Smooth muscle cell of the pulmonary artery (primary cell): ENCODE measurements around the gene IL36B. TPM values are rescaled to one million over a fixed set of nuclear protein-coding genes. Genes with fewer than 3 reads are reported as not detected.

Source experiments
- total RNA-seq: library from RNA; depleted of rRNA; stranded (reverse); fragments of >200 nt; gene quantifications from 2 replicates; pipeline ENCODE4 v1.2.3, GENCODE V29; 2014

The IL36B gene
- total RNA-seq = not detected in 2 replicates

DNA sequence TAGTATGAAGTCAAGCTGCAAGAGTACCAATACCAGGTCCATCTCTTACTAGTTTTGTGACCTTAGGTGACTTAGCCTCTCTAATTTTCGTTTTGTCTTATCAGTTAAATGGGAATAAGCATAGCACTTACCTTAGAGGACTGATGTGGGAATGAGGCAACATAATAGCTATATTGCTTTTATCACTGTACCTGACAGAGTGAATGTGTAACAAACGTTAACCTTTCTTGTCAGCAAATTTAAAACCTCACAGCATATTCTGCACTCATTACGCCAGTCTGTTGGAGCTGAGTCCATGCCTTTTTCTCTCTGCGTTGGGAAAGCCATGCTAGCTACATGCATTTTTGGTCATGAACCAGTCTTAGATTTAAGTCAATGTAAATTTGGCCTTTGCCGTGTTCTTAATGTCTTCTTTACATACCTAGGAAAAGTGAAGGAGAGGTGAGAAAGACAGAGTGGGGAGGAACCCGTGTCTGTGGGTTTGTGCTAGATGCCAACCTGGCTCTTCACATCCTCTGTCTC is at the start of gene IL36B:
TSS of gene IL36B (minus strand) at position 472 of the 522 bp plus-strand sequence.

GRCh38 chr2:113067681-113068080 is 15.0 kb upstream of the IL36B start, which contains the start of gene IL1F10:
IL1F10 (plus strand) TSS chr2:113067970; CDS start chr2:113072739, 4,769 bp downstream.

DNA sequence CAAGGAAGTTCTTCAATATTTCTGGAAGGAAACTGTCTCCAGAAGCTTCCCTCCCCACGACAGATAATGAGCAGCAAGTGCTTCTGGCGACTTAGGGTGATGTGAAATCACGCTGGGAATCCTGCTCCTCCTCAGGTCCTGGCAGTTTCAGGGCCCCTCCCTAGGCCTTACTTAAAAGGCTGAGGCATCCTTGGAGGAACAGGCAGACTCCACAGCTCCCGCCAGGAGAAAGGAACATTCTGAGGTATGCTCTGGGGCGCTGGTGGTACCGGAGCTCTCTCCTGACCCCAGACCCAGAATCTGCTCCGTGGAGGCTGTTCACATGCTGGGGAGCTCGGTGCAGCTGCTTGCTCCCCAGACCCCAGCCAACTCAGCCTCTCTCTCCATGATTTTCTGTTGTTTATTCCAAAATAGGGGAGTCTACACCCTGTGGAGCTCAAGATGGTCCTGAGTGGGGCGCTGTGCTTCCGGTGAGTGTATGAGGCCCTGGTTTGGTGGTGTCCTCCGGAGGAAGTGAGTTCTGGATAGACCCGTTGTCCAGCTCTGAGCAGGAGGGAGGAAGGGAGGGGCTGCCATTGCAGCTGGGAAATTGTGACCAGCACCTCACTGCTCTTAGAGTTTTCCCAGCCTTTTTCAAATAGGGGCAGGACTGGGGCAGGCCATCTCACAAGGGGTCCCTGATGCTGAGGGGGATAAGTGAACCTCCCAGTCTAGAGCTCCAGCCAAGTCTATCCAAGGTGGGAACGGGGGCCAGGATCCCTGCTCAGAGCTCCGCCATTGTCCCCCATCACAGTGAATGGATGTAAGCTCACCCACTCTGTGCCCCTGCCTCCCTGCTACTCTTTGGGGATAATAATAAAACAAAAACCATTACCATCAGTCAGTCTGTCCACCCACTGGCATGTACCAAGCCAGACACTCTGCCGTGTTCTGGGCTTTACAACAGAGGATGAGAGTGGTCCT is 6.6 kb upstream of the IL36B start, which contains the start of gene IL36RN:
TSS of gene IL36RN (plus strand) at position 201 of the 963 bp plus-strand sequence. CDS start at position 442, 241 bp downstream.

GRCh38 chr2:113005030-113005509 is 47.6 kb downstream of the IL36B start, which contains the start of gene IL36A:
IL36A (plus strand) TSS chr2:113005459; CDS start chr2:113005872, 413 bp downstream.

DNA sequence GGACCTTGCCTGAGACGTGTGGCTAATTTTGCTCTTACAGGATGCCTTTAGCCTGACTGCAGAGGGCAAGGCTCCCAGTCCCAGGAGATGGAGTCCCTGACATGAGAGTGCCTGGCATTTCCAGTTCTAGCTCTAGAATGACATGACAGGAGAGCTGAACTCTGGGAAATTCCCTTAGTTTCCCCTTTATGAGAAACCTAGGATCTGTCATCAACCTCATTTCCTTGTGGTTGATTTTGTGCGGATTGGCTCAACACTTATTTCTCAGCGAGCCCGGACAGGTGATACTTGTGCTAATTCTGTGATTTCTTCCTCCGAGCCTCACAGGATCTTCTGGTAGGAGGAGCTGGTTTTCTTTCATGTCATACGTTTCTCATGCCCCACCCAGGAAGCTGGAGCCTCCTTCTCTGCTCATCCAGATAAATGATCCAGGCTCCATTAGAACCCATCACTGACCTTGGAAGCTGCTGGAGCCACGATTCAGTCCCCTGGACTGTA is 75.1 kb downstream of the IL36B start, which contains the start of gene IL36G:
TSS of gene IL36G (plus strand) at position 448 of the 498 bp plus-strand sequence. CDS start 633 bp downstream, outside the sequence.

Other genes with a start within 250 kb of the IL36B start
- gene IL1B, start 216.1 kb downstream of the IL36B start, total RNA-seq = 2.6 and 11.9 TPM in 2 replicates
- not detected in 2 replicates for gene IL37, start 141.7 kb downstream of the IL36B start, total RNA-seq
- gene IL36G, start 74.9 kb downstream of the IL36B start, total RNA-seq = not detected in 2 replicates
- gene IL36A, start 47.4 kb downstream of the IL36B start, total RNA-seq = not detected in 2 replicates
- not detected in 2 replicates for gene IL36RN, start 6.3 kb upstream of the IL36B start, total RNA-seq
- not detected in 2 replicates for gene IL1F10, start 15.1 kb upstream of the IL36B start, total RNA-seq
- gene IL1RN, start 74.7 kb upstream of the IL36B start, total RNA-seq = not detected in 2 replicates
- 0.72 and 1.4 TPM in 2 replicates for gene PSD4, start 121.1 kb upstream of the IL36B start, total RNA-seq
- 0.91 and 1.6 TPM in 2 replicates for gene PAX8, start 226.1 kb upstream of the IL36B start, total RNA-seq